Loucy (cell line): ENCODE measurements around the gene MARK4.

Experiments
- H2AFZ ChIP-seq: fragments of 200-600 bp; sonication (generic); 2 replicates; pipeline ENCODE4 v1.6.0; 2016; ENCODE audit warnings: antibody characterized with exemption, mild to moderate bottlenecking, low read length, moderate library complexity
- H3F3A ChIP-seq: fragments of 200-600 bp; 2 replicates; pipeline ENCODE4 v1.6.0; 2016; ENCODE audit warnings: antibody characterized with exemption, low read depth, mild to moderate bottlenecking
- H3K27me3 ChIP-seq: fragments of 200-600 bp; sonication (generic); 2 replicates; pipeline ENCODE4 v1.6.1; 2014; ENCODE audit warnings: low read length, mild to moderate bottlenecking; ENCODE audit not compliant: insufficient read depth, poor library complexity, severe bottlenecking
- H3K36me3 ChIP-seq: fragments of 200-600 bp; sonication (generic); 2 replicates; pipeline ENCODE4 v1.6.1; 2016; ENCODE audit warnings: low read length; ENCODE audit not compliant: insufficient read depth
- H3K4me1 ChIP-seq: fragments of 200-600 bp; sonication (generic); 2 replicates; pipeline ENCODE4 v1.5.1; 2014; ENCODE audit warnings: low read length, mild to moderate bottlenecking; ENCODE audit not compliant: insufficient read depth, poor library complexity, severe bottlenecking
- H3K4me2 ChIP-seq: fragments of 200-600 bp; sonication (generic); 2 replicates; pipeline ENCODE4 v1.6.0; 2014; ENCODE audit warnings: antibody characterized with exemption, low read length, low read depth, mild to moderate bottlenecking; ENCODE audit not compliant: poor library complexity, severe bottlenecking
- H3K4me3 ChIP-seq: fragments of 200-600 bp; sonication (generic); 2 replicates; pipeline ENCODE4 v1.5.1; 2014; ENCODE audit warnings: low read length, mild to moderate bottlenecking, mixed read lengths; ENCODE audit not compliant: poor library complexity, severe bottlenecking
- H3K79me2 ChIP-seq: fragments of 200-600 bp; sonication (generic); 2 replicates; pipeline ENCODE4 v1.6.1; 2014; ENCODE audit warnings: low read length; ENCODE audit not compliant: insufficient read depth
- H3K9ac ChIP-seq: fragments of 200-600 bp; sonication (generic); 2 replicates; pipeline ENCODE4 v1.6.0; 2014; ENCODE audit warnings: mild to moderate bottlenecking, low read depth, low read length, moderate library complexity; ENCODE audit not compliant: poor library complexity, severe bottlenecking
- H3K9me2 ChIP-seq: fragments of 200-600 bp; sonication (generic); replicated peaks from 2 replicates; pipeline ENCODE4 v1.6.1; 2016; ENCODE audit warnings: low read depth, low read length, mixed read lengths
- H3K9me3 ChIP-seq: fragments of 200-600 bp; sonication (generic); 2 replicates; pipeline ENCODE4 v1.6.1; 2014; ENCODE audit warnings: mild to moderate bottlenecking, antibody characterized with exemption, low read length, low read depth; ENCODE audit not compliant: insufficient read depth
- H4K20me1 ChIP-seq: fragments of 200-600 bp; sonication (generic); 2 replicates; pipeline ENCODE4 v1.6.0; 2014; ENCODE audit warnings: antibody characterized with exemption, low read length, mild to moderate bottlenecking; ENCODE audit not compliant: insufficient read depth, poor library complexity, severe bottlenecking
- EZH2phosphoT487 ChIP-seq: fragments of 200-600 bp; IDR thresholded peaks from 2 replicates; pipeline ENCODE4 v1.6.1; 2018; ENCODE audit warnings: antibody characterized with exemption, mild to moderate bottlenecking, moderate library complexity, borderline replicate concordance
- TF ChIP-seq, protein P1 (sequence below): fragments of 200-600 bp; sonication (generic); conservative IDR thresholded peaks from 2 replicates; pipeline ENCODE4 v1.5.1; 2014; ENCODE audit warnings: mild to moderate bottlenecking, antibody characterized with exemption, low read length

Gene MARK4

DNA sequence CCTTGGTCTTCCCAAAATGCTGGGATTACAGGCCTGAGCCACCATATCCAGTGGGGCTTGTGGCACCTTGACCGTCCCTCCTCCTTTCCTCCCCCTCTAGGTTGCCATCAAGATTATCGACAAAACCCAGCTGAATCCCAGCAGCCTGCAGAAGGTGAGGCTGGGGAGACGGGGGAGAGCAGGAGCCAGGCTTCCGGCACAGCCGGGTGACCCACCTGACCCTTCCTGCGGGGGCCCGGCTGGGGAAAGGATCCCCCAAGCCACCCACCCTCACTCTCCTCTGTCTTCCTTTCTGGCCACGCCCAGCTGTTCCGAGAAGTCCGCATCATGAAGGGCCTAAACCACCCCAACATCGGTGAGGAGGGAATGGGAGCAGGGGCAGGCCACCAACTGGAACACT, 11.9 kb downstream of the MARK4 start:
- no peaks in the 10 kb centered on the region for H4K20me1 ChIP-seq
- no peaks in the 10 kb centered on the region for H3K9me3 ChIP-seq
- no peaks in the 10 kb centered on the region for H3F3A ChIP-seq
- peaks cover 10% of the 10 kb centered on the region; the same call in 1 of the 2 replicates for H3K36me3 ChIP-seq
- TF ChIP-seq, protein P1, sequence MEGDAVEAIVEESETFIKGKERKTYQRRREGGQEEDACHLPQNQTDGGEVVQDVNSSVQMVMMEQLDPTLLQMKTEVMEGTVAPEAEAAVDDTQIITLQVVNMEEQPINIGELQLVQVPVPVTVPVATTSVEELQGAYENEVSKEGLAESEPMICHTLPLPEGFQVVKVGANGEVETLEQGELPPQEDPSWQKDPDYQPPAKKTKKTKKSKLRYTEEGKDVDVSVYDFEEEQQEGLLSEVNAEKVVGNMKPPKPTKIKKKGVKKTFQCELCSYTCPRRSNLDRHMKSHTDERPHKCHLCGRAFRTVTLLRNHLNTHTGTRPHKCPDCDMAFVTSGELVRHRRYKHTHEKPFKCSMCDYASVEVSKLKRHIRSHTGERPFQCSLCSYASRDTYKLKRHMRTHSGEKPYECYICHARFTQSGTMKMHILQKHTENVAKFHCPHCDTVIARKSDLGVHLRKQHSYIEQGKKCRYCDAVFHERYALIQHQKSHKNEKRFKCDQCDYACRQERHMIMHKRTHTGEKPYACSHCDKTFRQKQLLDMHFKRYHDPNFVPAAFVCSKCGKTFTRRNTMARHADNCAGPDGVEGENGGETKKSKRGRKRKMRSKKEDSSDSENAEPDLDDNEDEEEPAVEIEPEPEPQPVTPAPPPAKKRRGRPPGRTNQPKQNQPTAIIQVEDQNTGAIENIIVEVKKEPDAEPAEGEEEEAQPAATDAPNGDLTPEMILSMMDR = no peak
- TF ChIP-seq EZH2phosphoT487 = no peak
- H3K4me1 ChIP-seq = no peaks in the 10 kb centered on the region
- no peak overlapping the region for H2AFZ ChIP-seq
- no peak overlapping the region for H3K9ac ChIP-seq
- peaks cover 6% of the 10 kb centered on the region; the same call in 1 of the 2 replicates for H3K79me2 ChIP-seq
- no peak overlapping the region for H3K4me3 ChIP-seq
- no peaks in the 10 kb centered on the region for H3K9me2 ChIP-seq
- H3K27me3 ChIP-seq = no peaks in the 10 kb centered on the region
- no peak overlapping the region for H3K4me2 ChIP-seq

DNA sequence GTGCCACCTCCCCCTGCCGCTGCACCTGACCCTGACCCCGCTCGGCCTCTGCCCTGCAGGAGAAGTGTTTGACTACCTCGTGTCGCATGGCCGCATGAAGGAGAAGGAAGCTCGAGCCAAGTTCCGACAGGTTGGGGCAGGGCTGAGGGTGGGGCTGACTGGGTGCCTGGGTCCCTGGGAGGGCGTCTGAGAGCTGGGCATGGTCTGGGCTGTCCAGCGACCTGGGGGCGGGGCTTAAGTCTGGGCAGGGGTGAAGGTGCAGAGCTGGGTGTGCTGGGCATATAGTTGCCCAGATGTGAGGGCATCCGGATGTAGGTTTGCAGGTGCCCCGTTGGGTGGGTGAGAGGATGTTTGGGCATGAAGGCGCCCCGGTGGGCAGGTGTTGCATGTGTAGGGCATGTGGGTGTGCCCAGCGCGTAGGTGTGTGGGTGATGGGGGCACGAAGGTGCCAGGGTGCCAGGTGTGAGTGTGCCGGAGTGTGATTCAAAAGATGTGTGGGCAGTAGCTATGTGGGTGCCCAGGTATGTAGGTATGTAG, 13.8 kb downstream of the MARK4 start:
- H2AFZ ChIP-seq = no peak overlapping the region
- H3K4me3 ChIP-seq = no peak overlapping the region
- TF ChIP-seq EZH2phosphoT487 = no peak
- TF ChIP-seq, protein P1 = no peak
- no peaks in the 10 kb centered on the region for H3K4me1 ChIP-seq
- no peaks in the 10 kb centered on the region for H3K79me2 ChIP-seq
- no peak overlapping the region for H3K4me2 ChIP-seq
- H3K9me3 ChIP-seq = no peaks in the 10 kb centered on the region
- no peaks in the 10 kb centered on the region for H3K27me3 ChIP-seq
- no peaks in the 10 kb centered on the region for H3K9me2 ChIP-seq
- no peak overlapping the region for H3K9ac ChIP-seq
- peaks cover 13% of the 10 kb centered on the region; the same call in 1 of the 2 replicates for H3K36me3 ChIP-seq
- no peaks in the 10 kb centered on the region for H4K20me1 ChIP-seq
- no peaks in the 10 kb centered on the region for H3F3A ChIP-seq

DNA sequence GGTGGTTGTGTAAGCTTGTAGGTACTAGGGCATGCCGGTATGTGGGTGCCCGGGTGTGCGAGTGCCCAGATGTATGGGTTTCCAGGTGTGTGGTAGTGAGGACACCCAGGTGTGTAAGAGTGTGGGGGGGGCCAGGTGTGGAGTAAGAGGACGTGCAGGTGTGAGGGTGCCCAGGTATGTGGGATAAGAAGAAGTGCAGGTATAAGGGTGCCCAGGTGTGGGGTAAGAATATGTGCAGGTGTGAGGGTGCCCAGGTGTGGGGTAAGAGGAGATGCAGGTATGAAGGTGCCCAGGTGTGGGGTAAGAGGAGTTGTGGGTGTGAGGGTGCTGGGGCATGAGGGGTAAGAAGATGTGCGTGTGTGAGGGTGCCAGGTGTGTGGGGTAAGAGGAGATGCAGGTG, 14.3 kb downstream of the MARK4 start:
- peaks cover 16% of the 10 kb centered on the region; the same call in 1 of the 2 replicates for H3K36me3 ChIP-seq

More for the DNA sequence above, 14.3 kb downstream of the MARK4 start:
- H3F3A ChIP-seq = no peaks in the 10 kb centered on the region
- no peaks in the 10 kb centered on the region for H4K20me1 ChIP-seq
- TF ChIP-seq, protein P1 = no peak
- no peak for TF ChIP-seq EZH2phosphoT487
- H3K9me2 ChIP-seq = no peaks in the 10 kb centered on the region
- no peaks in the 10 kb centered on the region for H3K27me3 ChIP-seq
- H3K4me1 ChIP-seq = no peaks in the 10 kb centered on the region
- H3K9me3 ChIP-seq = no peaks in the 10 kb centered on the region
- no peak overlapping the region for H3K4me3 ChIP-seq
- no peak overlapping the region for H3K4me2 ChIP-seq
- H3K9ac ChIP-seq = no peak overlapping the region
- no peak overlapping the region for H2AFZ ChIP-seq
- H3K79me2 ChIP-seq = no peaks in the 10 kb centered on the region
